ENCODE measurements around the gene OXSR1.
A peak's percentile ranks its signal among the peaks of the same experiment; 100 is the strongest.

OXSR1 gene

DNA sequence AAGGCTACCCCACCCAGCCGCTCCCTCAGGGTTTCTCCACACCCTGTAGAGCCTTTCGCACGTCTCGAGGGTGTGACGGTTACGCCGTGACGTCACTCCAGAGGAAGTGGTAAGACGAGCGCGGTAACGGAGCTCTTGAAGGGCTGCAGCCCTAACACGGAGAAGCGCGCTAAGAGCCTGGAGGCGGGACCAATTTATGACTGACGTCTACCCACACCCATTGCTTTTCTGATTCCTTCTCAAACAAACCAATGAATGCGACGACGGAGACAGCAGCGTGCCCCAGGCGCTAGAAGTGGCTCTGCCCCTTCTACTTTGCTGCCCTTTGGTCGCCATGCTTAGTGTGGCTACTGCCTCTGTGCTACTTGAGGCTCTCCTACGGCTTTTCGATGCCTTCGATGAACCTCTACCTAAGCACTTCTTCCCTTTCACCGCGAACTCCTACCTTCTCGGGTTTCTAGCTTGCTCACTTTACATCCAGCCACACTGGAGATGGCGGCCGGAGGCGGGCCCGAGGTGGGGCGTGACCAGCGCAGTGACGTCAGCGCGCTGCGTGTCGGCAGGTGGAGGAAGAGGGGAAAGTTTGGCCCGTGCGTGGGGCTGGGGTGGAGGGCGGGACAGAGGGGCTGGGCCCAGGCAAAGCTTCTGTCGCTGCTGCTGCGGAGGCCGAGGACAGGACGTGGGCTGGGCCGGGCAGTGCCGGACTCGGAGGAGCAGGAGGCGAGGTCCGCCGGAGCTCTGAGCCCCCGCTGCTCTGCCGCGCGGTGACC is at the start of gene OXSR1:
OXSR1 (plus strand) TSS at position 586 of the 770 bp plus-strand sequence. CDS start 340 bp downstream, outside the sequence.
- peak; percentile 91 to 94 (median 93) for DNase-seq (ENCODE audit: low read depth in 3 of 3)

DNA sequence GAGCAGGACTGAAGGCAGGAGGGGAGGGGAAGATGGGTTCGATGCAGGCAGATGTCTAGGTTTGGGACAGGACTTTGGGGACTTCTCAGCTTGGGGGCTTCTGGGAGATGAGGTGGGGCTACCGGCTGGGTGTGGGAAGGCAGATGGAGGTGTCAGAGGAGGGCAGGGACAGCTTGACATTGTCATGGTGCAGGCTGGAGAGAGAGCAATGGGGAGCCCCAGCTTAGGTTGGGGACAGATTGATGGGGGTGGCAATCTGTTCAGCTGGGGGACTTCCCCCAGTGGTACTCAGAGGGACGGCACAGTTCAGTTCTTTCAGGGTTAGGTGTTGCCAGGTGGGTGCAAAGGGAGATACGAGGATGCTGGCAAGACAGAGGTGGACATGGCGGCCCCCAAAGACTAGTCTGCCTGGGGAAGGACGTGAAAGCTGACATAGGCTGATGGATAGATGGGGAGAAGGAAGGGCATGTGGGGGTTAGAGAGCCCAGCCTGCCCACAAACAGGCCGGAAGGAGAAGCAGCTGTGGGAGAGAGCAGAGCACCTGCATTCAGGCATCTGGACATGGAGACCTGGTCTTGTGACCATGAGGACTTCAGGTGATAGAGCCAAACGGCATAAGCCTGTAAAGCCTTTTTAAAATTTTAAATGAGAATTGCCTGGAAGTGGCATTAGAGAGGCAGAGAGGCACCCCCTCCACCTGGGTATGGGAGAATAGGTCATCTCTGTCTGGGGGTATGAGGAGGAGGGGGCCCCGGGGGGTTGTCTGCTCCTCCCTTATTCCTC is 49.5 kb upstream of the OXSR1 start:
- no peak for DNase-seq (ENCODE audit: low read depth in 3 of 3)

DNA sequence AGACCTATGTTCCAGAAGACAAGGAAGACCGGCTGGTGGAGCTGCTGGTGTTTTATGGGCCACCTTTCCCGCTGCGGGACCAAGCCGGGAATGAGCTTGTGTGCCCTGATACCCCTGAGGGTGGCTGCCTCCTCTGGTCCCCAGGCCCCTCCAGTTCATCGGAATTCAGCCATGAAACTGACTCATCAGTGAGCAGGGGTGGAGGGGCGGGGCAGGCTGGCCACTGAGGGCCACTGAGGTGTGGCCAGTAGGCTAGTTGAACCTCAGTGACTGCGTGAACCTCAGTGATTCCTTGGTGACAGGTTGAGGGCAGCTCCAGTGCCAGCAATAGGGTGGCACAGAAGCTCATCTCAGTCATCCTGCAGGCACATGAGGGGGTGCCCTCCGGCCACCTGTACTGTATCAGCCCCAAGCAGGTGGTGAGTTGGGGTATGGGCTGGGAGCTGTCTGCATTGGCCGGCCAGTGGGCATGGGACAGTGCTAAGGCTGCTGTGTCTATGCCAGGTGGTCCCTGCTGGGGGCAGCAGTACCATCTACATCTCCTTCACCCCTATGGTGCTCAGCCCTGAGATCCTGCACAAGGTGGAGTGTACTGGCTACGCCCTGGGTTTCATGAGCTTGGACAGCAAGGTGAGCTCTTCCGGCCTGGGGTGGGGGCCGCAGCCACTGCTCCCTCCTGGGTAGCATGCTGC is 48.7 kb upstream of the OXSR1 start:
- no peak for DNase-seq (ENCODE audit: low read depth in 3 of 3)

DNA sequence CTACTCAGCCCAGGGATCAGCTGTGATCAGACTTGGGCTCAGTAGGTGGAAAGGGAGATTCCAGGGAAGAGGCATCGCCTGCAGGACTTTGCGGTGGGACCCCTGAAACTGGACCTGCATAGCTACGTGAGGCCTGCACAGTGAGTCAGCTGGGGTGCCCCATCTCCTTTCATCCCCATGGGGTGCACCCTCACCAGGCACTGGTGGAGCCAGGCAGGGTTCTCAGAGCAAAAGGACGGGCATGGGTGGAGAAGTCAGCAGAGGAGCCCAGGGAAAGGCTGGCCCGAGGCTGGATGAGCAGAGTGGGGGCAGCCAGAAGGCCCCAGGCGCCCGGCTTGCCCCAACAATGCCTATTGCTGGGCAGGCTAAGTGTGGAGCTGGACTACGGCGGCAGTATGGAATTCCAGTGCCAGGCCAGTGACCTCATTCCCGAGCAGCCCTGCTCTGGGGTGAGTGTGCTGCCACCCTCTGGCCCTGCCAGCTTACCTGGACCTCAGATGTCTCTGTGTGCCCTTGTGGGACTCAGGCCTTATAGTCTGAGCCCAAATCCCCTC is 48.1 kb upstream of the OXSR1 start:
- DNase-seq (ENCODE audit: low read depth in 3 of 3), result no peak

DNA sequence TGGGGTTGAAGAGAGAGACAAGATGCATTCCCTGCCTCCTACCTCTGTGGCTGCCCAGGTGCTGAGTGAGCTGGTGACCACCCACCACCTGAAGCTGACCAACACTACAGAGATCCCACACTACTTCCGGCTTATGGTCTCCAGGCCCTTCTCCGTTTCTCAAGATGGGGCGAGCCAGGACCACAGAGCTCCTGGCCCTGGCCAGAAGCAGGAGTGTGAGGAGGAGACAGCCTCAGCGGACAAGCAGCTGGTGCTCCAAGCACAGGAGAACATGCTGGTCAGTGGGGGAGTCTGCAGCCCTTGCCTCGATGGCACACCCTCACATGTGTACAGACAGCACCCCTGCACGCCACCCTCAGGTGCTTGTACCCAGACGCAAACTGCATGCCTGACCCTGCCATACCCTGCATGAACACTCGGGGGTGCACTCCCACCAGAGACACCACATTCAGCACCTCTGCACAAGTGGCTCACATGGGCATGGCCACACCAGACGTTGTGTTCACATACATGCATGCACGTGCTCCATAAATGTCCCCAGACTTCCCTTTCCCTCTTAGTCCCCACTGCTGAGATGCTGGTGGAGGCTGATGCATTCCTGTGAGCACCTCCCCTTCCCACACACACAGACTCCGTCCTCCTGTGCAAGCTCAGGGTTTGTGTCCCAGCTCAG is 47.5 kb upstream of the OXSR1 start:
- DNase-seq (ENCODE audit: low read depth in 3 of 3), result peak; percentile 43 to 61 (median 45)

DNA sequence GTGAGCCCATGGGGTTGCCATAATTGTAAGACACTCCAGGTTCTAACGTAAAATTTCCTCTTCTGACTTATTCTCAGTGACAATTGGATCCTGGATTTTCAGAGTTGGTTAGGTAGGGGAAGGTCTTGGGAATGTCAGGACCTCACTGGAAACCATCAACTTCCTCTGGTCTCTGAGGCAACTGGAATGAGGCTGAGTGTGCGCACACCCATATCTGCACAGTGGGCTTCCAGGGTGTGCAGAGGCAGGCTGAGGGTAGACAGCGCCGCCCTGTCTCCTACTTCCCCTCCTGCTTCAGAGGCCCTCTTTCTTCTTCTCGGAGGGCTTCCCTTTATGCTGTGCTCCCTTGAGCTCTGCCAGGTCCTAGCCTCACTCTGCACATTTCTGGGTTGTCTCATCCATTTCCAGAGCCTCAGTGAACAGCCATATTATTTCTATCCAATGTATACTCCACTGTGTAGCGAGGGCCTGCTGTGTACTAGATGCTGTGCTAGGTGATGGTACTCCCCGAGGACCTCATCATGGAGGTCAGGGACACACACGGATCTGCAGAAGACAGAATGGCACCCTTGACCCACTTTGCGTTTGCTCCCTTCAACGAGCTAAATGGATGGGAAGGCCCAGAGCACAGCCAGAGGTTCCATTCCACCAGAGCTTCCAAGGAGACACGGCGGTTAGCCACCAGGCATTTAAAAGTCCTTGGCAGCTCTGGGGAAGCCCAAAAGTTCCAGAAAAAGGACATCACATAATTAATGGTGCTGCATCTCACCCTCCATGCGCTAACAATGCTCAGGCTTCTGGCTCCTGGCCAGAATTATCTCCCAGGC is 46.7 kb upstream of the OXSR1 start:
- DNase-seq (ENCODE audit: low read depth in 3 of 3), result no peak

DNA sequence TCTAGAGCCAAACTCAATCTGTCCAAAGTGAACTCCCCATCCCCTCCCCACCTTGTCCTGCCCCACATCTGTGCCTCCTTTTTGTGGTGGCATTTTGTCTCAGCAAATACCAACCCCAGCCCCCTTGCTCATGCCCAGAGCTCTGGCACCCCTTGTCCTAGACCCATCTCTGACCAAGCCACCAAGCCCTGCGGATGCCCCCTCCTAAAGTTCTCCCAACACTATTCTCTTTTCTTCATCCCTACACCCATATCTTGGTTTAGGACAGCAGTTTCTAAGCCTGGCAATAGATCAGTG is 46.1 kb upstream of the OXSR1 start:
- no peak for DNase-seq (ENCODE audit: low read depth in 3 of 3)

DNA sequence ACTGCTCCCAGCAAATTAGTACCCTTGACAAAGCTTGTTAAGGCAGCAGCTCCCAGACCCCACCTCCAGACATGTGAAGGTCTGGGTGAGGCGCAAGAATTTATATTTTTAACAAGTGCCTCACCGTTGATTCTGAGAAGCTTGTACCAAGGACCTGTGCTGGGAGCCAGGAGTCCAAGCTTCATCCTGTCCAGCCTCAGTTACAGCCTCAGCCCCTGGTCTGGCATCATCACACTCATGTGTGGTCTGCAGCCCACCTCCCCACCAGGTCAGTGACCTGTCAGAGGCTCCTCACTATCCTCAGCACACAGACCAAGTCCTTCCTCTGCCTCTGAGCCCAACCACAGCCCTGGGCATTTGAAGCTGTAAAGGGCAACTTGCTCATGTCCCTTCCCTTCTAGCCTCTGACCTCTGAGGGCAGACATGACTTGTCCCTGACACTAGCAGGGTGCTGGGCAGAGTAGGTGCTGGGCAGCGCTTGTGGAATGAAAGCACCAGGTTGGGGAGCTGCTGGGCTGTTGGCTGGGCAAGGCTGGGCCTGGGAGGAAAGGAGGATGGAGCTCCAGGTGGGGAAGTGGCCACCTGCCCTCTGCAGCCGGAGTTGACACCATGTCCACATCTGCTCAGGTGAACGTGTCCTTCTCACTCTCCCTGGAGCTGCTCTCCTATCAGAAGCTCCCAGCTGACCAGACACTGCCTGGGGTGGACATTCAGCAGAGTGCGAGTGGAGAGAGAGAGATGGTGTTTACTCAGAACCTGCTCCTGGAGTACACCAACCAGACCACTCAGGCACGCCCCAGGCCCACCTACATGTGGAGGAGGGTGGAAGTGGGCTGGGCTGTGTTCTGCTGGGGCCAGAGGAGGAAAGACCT is 45.3 kb upstream of the OXSR1 start:
- DNase-seq (ENCODE audit: low read depth in 3 of 3), result no peak

DNA sequence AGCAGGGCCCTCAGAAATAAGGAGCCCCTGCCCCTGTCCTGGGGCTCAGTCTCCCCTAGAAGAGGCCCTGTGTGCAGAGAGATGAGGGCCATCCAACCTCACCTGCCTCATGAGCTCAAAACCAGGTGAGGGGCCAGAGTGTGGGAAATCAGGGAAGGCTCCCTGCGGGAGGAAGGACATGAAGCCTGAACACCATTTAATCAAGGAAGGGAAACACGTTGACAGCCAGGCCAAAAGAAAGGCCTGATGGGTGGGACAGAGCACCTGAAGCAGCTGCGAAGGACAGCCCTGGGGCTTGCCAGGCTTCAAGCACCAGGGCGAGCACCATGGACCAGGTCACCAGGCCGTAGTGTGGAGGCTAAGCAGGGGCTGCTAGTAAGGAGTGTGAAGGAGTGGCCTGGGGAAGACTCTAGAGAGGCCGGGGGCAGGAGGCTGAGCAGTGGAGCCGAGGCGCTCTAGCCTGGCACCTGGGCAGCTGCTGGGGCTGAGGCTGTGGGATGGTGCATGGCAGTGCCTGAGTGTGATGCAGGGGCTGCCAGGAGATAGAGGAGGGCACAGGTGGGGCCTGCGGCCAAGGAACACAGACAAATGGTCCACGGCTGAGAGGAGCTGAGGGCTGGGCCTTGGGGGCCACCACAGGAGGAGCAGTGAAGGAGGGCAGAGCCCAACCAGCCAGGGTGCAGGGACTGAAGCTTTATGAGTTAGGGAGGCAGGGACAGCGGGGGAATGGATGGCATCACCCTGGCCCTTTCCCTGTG is 44.5 kb upstream of the OXSR1 start:
- no peak for DNase-seq (ENCODE audit: low read depth in 3 of 3)

DNA sequence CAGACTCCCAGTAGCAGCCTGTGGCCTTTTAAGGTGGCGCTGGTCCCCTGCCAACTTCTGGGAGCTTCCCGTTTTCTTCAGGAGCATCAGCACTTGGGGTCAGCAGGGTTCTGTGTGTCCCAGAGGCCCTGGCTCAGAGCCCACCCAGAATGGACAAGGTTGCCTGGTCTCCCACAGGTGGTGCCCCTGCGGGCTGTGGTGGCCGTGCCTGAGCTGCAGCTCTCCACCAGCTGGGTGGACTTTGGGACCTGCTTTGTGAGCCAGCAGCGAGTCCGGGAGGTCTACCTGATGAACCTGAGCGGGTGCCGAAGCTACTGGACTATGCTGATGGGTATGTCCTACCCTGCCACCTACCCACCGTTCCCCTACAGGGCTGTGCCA is 43.9 kb upstream of the OXSR1 start:
- no peak for DNase-seq (ENCODE audit: low read depth in 3 of 3)

DNA sequence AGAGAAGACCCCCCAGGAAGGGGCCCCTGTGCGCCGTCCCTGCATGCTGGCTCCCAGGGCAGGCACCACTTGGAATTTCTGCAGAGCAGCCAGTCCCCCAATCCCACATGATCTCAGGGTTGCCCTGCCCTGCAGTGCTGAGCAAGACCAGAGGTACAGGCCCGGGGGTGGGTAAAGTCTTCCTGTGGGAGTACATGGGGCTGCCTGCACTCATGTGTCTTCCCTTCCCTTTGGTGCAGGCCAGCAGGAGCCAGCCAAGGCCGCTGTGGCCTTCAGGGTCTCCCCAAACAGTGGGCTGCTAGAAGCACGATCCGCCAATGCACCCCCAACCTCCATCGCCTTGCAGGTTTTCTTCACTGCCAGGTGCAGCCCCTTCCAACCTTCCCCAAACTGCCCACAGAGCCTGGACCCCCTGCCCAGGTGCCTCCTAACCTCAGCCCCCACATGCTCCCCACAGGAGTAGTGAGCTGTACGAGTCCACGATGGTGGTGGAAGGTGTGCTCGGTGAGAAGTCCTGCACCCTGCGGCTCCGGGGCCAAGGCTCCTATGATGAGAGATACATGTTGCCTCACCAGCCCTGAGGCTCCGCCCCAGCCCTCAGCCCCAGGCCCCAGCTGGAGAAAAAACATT is 43.4 kb upstream of the OXSR1 start:
- no peak for DNase-seq (ENCODE audit: low read depth in 3 of 3)

DNA sequence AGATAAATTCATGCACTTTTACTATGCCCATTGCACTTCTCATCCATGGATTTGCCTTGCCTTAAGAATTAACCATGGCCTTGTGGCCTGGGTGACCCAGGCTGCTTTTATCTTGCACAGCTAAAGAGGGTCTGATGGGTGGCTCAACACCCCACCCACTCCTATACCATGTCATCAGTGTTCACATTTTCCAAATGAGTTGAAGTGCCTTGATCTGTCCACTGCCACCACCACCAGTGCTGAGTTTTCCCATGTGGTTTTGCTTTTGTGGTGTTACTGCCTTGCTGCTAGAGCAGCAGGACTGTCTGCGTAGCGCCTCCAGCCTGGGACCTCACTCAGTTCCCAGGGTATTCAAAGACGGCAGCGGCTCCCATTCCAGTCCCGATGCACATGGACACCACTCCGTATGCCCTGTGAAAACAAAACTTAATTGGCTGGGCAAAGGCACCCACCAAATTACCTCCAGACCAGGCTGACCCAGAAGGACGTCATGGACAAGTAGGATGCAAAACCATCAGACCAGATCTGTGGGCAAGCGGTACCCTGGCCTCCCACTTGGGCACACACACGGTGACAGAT is 42.5 kb upstream of the OXSR1 start:
- no peak for DNase-seq (ENCODE audit: low read depth in 3 of 3)

DNA sequence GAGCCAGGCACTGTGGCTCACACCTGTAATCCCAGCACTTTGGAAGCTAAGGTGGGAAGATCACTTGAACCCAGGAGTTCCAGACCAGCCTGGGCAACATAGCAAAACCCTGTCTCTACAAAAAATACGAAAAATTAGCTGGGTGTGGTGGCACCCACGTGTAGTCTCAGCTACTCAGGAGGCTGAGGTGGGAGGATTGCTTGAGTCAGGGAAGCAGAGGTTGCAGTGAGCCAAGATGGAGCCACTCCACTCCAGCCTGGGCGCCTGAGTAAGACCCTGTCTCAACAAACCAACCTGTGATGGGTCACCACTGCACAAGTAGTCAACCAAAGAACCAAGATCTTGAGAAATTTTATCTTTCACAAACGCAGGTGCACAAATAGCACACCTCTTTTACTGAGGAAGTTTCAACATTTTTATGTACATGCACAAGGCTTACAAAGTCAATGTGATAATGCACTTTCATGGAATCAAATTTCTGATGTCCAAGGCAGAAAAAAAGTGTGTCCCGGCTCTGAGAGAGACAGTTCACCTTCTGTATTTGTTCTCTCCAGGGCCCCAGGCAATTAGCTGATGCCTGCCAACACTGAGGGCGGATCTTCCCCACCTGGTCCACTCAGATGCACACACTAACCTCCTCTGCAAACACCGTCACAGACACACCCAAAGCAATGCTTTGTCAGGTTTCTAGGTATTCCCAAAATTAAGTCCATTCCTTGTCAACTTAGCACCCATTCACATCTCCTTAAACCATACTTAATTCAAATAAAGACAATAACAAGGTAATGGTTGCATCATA is 40.8 kb upstream of the OXSR1 start:
- no peak for DNase-seq (ENCODE audit: low read depth in 3 of 3)

DNA sequence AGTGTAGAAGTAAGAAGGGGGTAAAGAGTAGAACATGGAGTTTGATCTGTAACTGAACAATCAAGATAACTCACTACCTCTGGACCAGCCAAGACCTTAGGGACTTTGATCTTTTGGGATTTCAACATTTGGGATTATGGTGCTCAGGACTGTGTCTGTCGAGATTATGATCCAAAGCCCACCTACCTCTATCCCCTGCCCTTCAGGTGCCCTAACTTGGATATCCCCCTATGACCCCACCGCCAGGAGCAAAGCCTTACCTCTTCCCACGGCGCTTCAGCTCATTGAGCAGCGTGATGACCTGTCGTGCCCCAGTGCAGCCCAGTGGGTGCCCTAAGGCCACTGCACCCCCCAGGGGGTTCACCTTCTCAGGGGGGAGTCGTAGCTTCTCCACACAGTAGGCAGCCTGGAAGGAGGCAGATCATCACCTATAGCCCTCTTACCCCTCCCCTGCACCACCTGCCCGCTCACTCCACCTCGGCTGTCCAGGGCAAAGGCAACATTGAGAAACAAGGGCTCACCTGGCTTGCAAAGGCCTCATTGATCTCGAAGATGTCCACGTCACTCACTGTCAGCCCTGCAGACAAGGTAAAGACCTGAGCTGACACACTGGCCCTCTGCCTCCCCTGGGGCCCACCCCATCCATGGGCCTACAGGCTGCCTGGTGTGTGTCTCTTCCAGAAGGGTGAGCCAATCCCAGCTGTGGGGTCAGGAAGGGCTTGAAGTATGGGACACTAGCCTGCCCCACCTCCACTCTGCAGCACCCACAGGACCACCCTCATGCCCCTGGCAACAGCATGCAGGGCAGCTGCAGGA is 39.8 kb upstream of the OXSR1 start:
- no peak for DNase-seq (ENCODE audit: low read depth in 3 of 3)

DNA sequence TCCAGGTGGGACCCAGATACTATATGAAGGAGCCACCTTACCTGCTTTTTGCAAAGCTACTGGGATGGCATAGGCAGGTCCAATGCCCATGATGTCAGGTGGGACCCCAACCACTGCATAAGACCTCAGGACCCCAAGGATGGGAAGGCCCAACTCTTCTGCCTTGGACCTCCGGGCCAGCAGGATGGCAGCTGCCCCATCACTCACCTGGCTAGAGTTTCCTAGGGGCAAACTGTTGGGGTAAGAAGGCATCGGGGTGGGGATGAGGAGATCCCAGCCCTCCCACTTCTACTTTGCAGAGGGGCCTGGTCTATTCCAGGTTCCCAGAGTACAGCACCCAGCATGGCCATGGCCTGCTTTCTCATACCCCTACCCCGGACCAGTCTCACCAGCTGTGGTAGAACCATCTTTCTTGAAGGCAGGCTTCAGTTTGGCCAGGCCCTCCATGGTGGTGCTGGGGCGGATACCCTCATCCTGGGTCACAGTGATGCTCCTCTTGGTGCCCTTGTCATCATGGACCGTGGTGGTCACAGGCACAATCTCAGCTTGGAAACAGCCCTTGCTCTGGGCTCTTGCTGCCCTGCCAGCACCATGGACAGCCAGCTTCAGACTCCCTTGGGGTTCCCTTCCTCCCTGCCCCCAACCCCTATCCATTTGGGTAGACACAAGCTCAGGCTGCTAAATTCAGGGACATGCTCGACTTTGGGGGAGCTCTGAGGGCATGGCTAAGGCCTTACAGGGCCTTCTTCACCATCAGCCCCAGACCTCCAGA is 39.0 kb upstream of the OXSR1 start:
- DNase-seq (ENCODE audit: low read depth in 3 of 3), result no peak
